GM19240 (cell line): Measurements from ENCODE around the gene ADIPOR2.
"Not testable (repeated sequence)": the region's sequence is repeated elsewhere in the genome, so short reads cannot be mapped to it uniquely, and the experiment has no call there.

ENCODE experiments used
- DNase-seq: peaks from one replicate; pipeline ENCODE4 v3.0.0; 2011; ENCODE audit warnings: low spot score; ENCODE audit not compliant: insufficient read length

Gene ADIPOR2

GRCh38 chr12:1731019-1731687 is 40.3 kb downstream of the ADIPOR2 start:
- no peak for DNase-seq

DNA sequence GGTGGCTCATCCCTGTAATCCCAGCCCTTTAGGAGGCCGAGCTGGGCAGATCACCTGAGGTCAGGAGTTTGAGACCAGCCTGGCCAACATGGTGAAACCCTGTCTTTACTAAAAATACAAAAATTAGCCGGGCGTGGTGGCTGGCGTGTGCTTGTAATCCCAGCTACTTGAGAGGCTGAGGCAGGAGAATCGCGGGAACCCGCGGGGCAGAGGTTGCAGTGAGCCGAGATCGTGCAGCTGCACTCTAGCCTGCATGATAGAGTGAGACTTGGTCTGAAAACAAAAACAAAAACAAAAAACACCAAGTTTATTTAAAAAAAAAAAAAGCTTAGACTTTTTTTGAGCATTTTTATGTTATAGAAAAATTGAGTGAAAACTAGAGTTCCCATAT is 40.8 kb downstream of the ADIPOR2 start:
- not testable (repeated sequence) for DNase-seq

- DNase-seq = no peak
Measured at GRCh38 chr12:1732914-1733313, 42.0 kb downstream of the ADIPOR2 start.

DNA sequence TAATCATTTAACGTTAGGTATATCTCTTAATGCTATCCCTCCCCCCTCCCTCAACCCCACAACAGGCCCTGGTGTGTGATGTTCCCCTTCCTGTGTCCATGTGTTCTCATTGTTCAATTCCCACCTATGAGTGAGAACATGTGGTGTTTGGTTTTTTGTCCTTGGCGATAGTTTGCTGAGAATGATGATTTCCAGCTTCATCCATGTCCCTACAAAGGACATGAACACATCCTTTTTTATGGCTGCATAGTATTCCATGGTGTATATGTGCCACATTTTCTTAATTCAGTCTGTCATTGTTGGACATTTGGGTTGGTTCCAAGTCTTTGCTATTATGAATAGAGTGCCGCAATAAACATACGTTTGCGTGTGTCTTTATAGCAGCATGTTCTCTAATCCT is 42.8 kb downstream of the ADIPOR2 start:
- not testable (repeated sequence) for DNase-seq

DNA sequence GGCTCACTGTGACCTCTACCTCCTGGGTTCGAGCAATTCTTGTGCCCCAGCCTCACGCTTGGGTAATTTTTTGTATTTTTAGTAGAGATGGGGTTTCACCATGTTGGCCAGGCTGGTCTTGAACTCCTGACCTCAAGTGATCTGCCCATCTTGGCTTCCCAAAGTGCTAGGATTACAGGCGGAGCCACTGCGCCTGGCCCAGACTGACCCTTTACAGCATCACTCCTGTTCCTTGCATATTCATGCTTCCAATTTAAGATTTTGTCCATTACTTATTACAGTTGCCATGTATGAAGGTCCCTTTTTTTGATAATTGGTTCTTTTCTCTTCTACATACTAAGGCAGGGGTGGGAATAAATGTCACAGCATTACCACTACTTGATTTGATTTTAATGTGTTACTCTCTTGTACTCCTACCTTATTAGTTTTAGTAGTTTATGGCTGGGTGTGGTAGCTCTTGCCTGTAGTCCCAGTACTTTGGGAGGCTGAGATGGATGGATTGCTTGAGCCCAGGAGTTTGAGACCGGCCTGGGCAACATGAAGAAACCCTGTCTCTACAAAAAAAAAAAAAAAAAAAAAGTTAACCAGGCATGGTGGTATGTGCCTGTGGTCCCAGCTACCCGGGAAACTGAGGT is 46.9 kb downstream of the ADIPOR2 start:
- DNase-seq = no peak

DNA sequence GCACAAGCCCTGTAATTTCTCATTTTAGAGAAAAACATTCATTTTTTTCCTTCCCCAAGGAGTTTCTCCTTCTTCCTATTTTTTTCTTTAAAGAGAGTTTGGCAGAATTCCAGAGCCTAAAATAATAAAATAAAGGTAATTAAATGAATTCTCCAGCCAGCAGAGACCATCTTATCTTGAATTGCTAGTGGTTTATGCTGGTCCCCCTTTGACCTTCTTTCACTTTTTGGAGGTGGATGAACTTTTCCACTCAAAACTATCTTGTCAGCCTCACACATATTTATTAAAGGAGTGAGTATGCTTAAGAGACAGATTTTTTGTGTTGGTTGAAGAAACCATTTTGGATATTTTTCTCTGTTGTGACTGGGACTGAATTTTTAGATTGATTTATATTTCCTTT is 47.6 kb downstream of the ADIPOR2 start:
- DNase-seq = no peak

DNA sequence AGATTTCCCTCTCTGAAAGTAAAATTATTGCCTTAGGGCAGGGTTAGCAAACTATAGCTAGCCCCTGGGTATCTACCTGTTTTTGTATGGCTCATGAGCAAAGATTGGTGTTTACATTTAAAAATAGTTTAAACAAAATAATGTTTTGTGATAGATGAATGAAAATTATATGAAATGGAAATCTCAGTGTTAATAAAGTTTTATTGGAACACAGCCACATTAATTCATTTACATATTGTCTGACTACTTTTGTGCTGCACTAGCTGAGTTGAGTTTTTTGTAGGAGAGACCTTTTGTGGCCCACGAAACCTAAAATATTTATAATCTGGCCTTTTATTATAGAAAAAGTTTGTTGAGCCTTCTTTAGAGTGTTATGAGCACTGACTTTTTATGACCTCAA is 48.5 kb downstream of the ADIPOR2 start:
- DNase-seq = no peak

- no peak for DNase-seq
Measured at GRCh38 chr12:1740161-1740948, 49.5 kb downstream of the ADIPOR2 start.

GRCh38 chr12:1741154-1741949 is 50.5 kb downstream of the ADIPOR2 start:
- DNase-seq = no peak

GRCh38 chr12:1744932-1745331 is 54.1 kb downstream of the ADIPOR2 start:
- no peak for DNase-seq

- no peak for DNase-seq
Measured at GRCh38 chr12:1747609-1748008, 56.7 kb downstream of the ADIPOR2 start.

- DNase-seq = no peak
Measured at GRCh38 chr12:1749019-1749418, 58.1 kb downstream of the ADIPOR2 start.

DNA sequence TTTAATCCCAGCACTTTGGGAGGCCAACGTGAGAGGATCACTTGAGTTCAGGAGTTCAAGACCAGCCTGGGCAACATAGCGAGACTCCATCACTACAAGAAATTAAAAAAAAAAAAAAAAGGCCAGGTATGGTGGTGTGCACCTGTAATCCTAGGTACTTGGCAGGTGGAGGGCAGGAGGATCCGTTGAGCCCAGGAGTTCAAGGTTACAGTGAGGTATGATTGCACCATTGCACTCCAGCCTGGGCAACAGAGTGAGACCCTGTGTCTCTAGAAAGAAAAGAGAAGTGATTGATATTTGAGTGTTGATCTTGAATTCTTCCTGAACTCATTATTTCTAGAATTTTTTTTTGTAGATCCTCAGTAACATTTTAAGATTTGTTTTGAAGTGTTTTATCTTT is 59.4 kb downstream of the ADIPOR2 start:
- no peak for DNase-seq

GRCh38 chr12:1758376-1758775 is 67.5 kb downstream of the ADIPOR2 start:
- no peak for DNase-seq

GRCh38 chr12:1758887-1759286 is 68.0 kb downstream of the ADIPOR2 start:
- no peak for DNase-seq

GRCh38 chr12:1760566-1761382 is 69.9 kb downstream of the ADIPOR2 start:
- no peak for DNase-seq

GRCh38 chr12:1761857-1762256 is 71.0 kb downstream of the ADIPOR2 start:
- no peak for DNase-seq

DNA sequence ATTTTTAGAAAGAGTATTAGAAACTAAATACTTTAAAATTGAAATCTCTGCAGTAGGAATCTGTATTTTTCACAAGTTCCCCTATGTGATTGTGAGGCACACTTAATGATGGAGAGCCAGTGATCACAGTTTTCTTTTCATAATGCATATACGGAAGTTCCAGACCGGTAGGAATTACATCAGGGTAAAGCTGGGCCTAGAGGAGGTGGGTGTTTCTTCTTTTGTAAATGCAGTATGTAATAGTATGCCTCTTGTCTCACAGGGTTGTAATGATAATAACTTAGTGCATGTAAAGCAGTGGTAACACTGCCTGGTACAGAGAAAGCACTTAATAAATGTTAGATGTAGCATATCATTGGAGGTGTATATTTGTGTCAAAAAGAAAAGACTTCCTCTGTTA is 72.3 kb downstream of the ADIPOR2 start:
- no peak for DNase-seq

DNA sequence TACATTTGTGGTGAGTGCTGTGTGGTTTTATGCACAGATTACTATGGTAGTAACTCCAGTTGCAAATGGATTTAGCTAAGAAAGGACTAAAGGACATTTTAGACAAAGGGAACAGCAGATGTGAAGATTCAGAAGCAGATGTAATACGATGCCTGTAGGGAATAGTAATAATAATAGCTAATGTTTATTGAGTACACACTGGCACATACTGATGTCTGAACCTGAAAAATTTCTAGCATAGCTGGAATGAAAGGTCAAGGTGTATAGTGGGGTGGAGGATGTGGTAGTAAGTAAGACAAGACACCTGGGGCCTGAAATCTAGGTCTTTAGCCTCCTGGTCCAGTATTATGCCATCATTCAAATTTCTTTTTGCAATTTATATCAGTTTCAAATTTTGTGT is 75.2 kb downstream of the ADIPOR2 start:
- DNase-seq = no peak

DNA sequence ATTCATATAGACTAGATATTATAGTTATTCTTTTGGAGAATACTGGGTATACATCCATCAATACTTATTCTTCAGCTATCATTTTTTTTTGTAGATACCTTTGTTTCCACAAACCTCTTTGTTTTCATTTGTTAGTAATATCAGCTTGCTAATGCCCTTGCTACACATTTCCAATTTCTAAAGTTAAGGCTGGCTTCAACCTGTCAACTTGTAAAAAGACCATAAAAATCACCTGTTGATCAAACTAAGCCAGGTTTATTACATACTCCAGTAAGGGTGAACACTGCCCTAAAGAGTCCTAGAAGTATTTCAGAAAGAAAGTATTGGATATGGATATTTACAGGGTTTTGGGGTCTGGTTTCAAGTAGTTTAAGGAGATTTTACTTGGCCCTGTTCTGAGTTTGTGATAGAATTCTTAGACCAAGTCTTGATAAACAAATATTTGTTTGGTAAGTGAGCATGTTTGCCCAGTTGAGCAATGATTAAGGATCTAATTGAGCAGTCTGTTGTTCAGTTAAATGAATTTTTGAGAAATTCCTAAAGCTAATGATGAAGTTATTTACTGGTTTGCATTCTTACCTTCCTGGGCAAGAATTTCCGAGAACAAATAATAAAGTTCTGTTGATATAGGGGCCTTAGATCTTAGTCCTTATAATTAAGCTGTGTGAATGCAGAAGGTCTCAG is 76.7 kb downstream of the ADIPOR2 start:
- DNase-seq = no peak
